ENCODE measurements around the gene PCNX3. TPM values are rescaled to one million over a fixed set of nuclear protein-coding genes. Genes with fewer than 3 reads are reported as not detected.

Gene PCNX3
- total and polyA plus RNA-seq, 4 donors = 10.4 to 41.6 (median 25.5) TPM

DNA sequence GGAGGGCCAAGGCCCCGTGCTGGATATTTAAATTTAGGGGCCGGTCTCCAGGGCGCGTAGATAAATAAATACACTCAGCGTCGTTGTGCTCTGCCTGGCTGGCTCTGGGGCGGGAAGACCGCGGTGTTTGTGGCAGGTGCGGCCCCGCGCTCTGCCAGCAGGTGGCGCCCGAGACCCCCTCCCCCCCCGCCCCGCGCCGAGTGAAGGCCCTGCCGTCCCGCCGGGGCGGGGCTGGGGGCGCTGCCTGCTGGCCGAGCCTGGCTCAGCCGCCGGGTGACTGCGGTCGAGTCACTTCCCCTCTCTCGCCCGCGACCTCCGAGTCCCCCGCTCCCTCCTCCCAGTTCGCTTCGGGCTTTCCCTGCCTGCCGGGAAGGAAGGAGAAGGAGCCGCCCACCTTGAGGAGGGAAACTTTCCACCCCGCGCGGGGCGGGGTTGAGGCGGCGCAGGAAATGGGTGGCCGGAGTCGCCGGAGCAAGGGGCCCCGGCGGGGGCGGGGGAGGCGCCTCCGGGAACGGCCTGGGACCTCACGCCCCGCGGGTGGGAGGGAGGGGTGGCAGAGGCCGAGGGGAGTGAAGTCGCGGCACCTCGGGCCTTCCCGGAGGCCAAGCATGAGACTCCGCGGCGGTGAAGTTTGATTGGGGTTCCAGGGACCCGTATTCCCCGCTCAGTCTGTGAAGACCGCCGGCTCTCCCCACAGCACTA lies 41.3 kb upstream of the PCNX3 start:
- peak overlapping the region; percentile 67 for H3K27ac ChIP-seq (ENCODE audit: low read depth, low read length)
- no peaks in the 10 kb centered on the region for H3K9me3 ChIP-seq (ENCODE audit: control insufficient read depth, insufficient read depth, low read length)
- peaks cover 76% of the 10 kb centered on the region for H3K4me1 ChIP-seq (ENCODE audit: control insufficient read depth, insufficient read depth, low read length)
- WGBS (ENCODE audit: insufficient coverage) = 5% methylated on average over 54 of the region's 67 CpGs
- H3K27me3 ChIP-seq (ENCODE audit: control insufficient read depth, insufficient read depth, low read length) = peaks cover 8% of the 10 kb centered on the region
- peaks cover 46% of the 10 kb centered on the region for H3K36me3 ChIP-seq (ENCODE audit: control insufficient read depth, insufficient read depth, low read length)
- peak in 2 of 6 donors; percentile 63 to 89 for DNase-seq (ENCODE audit: low read depth in 4 of 6, low spot score in 6 of 6)
- peak overlapping the region; percentile 46 for H3K4me3 ChIP-seq (ENCODE audit: low read depth, low read length)

DNA sequence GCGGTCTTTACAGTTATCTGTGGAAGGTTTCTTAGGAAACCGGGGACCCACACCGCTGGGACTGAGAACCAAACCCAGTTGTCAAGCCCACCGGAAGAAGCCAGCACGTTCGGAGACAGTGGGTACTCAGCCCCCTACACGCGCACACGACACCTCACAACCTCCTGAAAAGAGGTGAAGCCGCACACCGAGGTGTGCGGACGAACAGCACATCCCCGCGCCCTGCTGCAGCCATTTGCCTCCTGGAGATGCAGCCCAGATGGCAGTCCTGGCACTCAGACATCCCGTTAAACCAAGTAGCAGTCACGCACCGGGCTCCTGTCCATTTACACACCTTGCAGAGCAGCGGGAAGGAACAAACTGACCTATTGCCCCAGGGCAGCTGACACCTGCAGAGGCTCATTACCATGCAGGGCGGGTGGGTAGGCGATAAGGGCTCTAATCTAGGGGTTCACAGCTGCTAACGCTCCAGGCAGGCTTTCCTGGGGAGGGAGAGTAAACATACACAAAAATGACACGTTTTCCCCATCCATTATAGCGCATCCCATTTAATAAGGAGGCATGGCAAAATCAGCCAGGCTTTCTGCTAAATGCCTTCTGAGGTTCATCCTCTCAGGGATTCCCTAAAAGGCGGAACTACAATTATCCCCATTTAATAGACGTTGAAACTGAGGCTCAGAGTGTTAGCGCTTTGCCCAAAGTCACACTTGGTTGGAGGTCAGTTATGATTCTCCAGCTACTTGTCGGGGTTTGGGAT lies 40.6 kb upstream of the PCNX3 start:
- peak overlapping the region; percentile 64 for H3K27ac ChIP-seq (ENCODE audit: low read depth, low read length)
- DNase-seq (ENCODE audit: low read depth in 4 of 6, low spot score in 6 of 6) = no peak
- 54% methylated on average over 22 of the region's 28 CpGs for WGBS (ENCODE audit: insufficient coverage)

DNA sequence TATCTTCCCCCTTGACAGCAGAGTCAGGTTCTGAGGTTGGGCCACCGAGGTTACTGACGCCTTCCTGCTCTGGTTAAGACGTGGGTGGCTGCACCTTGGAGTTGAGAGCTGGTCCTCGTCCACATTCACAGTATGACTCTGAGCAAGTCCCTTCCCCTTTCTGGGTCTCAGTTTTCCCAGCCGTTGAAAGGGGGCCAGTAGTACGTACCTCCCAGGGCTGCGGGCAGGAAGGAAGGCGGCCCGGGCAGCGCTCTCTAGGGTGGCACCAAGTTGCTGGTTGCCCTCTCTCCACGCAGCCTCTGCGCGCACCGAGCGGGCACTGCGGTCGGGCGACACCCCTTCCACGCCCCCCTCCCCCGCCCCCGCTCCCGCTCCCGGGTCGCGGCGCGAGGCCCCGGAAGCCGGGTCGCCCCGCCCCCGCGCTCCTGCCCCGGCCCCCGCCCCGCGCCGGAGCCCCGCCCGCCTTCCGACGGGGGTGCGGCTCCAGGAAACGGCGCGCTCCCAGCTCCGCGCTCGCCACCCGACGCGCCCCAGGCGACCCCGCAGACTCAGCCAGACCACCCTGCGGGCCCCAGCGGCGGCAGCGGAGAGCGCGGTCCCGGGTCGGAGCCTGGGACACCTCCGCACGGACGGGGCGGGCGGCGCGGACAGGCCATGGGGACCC lies 39.9 kb upstream of the PCNX3 start, which contains the start of gene EHBP1L1:
EHBP1L1 (plus strand) TSS at position 486 of the 664 bp plus-strand sequence. CDS start 250 bp downstream, outside the sequence.
- H3K27me3 ChIP-seq (ENCODE audit: control insufficient read depth, insufficient read depth, low read length) = peaks cover 8% of the 10 kb centered on the region
- 5% methylated on average over 55 of the region's 69 CpGs for WGBS (ENCODE audit: insufficient coverage)
- H3K4me1 ChIP-seq (ENCODE audit: control insufficient read depth, insufficient read depth, low read length) = peaks cover 66% of the 10 kb centered on the region
- no peak for DNase-seq (ENCODE audit: low read depth in 4 of 6, low spot score in 6 of 6)
- H3K4me3 ChIP-seq (ENCODE audit: low read depth, low read length) = peak within 1 kb of the TSS; percentile 38
- H3K27ac ChIP-seq (ENCODE audit: low read depth, low read length) = peak within 1 kb of the TSS; percentile 67
- H3K36me3 ChIP-seq (ENCODE audit: control insufficient read depth, insufficient read depth, low read length) = peaks cover 59% of the 10 kb centered on the region
- no peaks in the 10 kb centered on the region for H3K9me3 ChIP-seq (ENCODE audit: control insufficient read depth, insufficient read depth, low read length)

More for the DNA sequence above, 40.6 kb upstream of the PCNX3 start:
- H3K9me3 ChIP-seq (ENCODE audit: control insufficient read depth, insufficient read depth, low read length) = no peaks in the 10 kb centered on the region
- H3K36me3 ChIP-seq (ENCODE audit: control insufficient read depth, insufficient read depth, low read length) = peaks cover 52% of the 10 kb centered on the region
- peaks cover 70% of the 10 kb centered on the region for H3K4me1 ChIP-seq (ENCODE audit: control insufficient read depth, insufficient read depth, low read length)
- peaks cover 8% of the 10 kb centered on the region for H3K27me3 ChIP-seq (ENCODE audit: control insufficient read depth, insufficient read depth, low read length)
- H3K4me3 ChIP-seq (ENCODE audit: low read depth, low read length) = peak overlapping the region; percentile 21

DNA sequence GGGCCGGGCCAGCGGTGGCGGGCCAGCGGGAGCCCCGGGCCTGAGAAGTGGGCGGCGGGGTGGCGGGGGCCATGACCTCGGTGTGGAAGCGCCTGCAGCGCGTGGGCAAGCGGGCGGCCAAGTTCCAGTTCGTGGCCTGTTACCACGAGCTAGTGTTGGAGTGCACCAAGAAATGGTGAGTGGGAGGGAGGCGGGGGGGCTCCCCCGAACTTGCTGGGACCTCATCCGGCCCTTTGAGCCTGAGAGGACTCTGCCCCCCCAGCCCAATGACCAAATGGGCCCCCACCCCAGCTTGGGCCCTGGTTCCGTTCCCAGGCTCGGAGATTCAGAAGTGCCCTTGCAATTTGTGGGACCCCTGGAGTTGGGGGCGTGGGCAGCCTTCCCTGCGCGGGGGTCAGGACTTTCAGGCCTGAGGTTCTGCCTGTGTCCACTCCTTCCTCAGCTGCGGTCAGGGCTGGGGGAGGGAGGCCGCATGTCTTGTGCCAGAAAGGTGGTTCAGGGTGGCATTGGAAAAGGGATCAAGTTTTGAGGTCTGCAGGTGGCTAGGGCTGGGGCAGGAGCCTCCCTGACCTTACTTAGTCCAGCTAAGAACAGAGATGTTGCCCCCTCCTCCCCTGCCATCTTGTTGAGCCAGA lies 39.2 kb upstream of the PCNX3 start:
- Histone ChIP-seq H3K27me3 (ENCODE audit: control insufficient read depth, insufficient read depth, low read length) (peaks cover 8% of the 10 kb centered on the region), H3K27ac (ENCODE audit: low read depth, low read length) (peak overlapping the region; percentile 67), H3K4me1 (ENCODE audit: control insufficient read depth, insufficient read depth, low read length) (peaks cover 60% of the 10 kb centered on the region), H3K36me3 (ENCODE audit: control insufficient read depth, insufficient read depth, low read length) (peaks cover 63% of the 10 kb centered on the region), H3K9me3 (ENCODE audit: control insufficient read depth, insufficient read depth, low read length) (no peaks in the 10 kb centered on the region), H3K4me3 (ENCODE audit: low read depth, low read length) (peak overlapping the region; percentile 38)
- DNase-seq (ENCODE audit: low read depth in 4 of 6, low spot score in 6 of 6) = no peak
- WGBS (ENCODE audit: insufficient coverage) = 15% methylated on average over 23 of the region's 26 CpGs

DNA sequence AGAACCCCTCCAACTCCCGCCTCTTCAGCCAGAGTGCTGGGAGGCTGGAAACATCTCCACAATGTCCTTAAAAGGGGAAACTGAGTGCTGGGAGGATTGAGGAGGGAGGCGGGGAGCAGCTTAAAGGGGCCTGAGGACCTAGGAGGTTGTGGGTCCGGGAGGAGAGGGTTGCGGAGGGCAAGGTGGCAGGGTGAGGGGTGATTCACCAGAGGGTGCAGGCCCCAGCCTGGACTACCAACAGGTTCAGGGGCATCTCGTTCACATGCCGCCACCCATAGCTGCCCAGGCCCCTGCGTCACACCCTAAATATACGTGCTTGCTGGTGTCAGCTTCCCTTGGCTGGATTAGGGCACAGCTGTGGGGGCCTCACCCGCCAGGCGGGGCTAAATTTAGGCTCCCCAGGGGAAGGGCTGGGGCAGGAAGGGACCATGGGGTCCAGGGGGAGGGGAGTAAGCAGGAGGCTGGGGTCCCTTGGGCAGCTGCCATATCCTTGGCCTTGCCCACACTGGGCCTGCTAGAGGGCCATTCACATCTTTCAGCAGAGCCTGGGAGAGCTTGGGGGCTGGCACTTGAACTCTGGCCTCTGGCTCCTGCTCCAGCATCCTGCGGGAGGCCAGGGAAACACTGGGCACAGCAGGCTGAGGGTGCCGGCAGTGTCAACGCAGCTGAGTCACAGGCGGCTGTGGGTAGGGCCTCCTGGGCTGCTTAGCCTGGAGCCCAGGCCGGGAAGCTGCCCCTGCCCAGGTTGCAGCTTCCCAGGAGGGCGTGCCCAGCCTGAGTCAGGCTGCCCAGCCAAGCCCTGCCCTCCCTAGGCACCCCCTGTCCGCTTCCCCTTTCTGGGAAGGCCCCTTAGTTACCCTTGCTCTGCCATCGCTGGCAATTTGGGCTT lies 38.5 kb upstream of the PCNX3 start:
- Histone ChIP-seq H3K9me3 (ENCODE audit: control insufficient read depth, insufficient read depth, low read length) (no peaks in the 10 kb centered on the region), H3K4me3 (ENCODE audit: low read depth, low read length) (peak overlapping the region; percentile 38), H3K36me3 (ENCODE audit: control insufficient read depth, insufficient read depth, low read length) (peaks cover 65% of the 10 kb centered on the region), H3K27me3 (ENCODE audit: control insufficient read depth, insufficient read depth, low read length) (peaks cover 9% of the 10 kb centered on the region), H3K27ac (ENCODE audit: low read depth, low read length) (peak overlapping the region; percentile 67), H3K4me1 (ENCODE audit: control insufficient read depth, insufficient read depth, low read length) (peaks cover 52% of the 10 kb centered on the region)
- 71% methylated on average over 13 of the region's 18 CpGs for WGBS (ENCODE audit: insufficient coverage)
- no peak for DNase-seq (ENCODE audit: low read depth in 4 of 6, low spot score in 6 of 6)

DNA sequence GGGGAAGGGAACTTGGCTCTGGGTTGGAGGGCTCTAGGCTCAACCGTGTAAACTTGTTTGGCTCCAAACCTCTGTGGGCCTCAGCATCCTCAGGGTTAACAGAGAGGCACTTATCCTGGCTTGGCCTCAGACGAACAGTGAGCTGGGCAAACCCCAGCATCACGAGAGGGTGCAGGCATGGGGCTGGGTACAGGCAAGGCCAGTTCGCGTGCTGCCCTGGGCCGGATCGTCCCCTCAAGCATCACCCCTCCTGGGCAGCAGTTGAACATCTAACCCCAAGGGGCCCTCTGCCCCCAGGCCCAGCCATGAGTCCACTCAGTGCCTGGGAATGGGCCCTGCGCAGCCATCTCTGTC lies 37.8 kb upstream of the PCNX3 start:
- H3K9me3 ChIP-seq (ENCODE audit: control insufficient read depth, insufficient read depth, low read length) = no peaks in the 10 kb centered on the region
- peak overlapping the region; percentile 67 for H3K27ac ChIP-seq (ENCODE audit: low read depth, low read length)
- peaks cover 50% of the 10 kb centered on the region for H3K4me1 ChIP-seq (ENCODE audit: control insufficient read depth, insufficient read depth, low read length)
- DNase-seq (ENCODE audit: low read depth in 4 of 6, low spot score in 6 of 6) = no peak
- no peak overlapping the region for H3K4me3 ChIP-seq (ENCODE audit: low read depth, low read length)
- peaks cover 13% of the 10 kb centered on the region for H3K27me3 ChIP-seq (ENCODE audit: control insufficient read depth, insufficient read depth, low read length)
- 51% methylated on average over 8 of the region's 8 CpGs for WGBS (ENCODE audit: insufficient coverage)
- H3K36me3 ChIP-seq (ENCODE audit: control insufficient read depth, insufficient read depth, low read length) = peaks cover 68% of the 10 kb centered on the region

DNA sequence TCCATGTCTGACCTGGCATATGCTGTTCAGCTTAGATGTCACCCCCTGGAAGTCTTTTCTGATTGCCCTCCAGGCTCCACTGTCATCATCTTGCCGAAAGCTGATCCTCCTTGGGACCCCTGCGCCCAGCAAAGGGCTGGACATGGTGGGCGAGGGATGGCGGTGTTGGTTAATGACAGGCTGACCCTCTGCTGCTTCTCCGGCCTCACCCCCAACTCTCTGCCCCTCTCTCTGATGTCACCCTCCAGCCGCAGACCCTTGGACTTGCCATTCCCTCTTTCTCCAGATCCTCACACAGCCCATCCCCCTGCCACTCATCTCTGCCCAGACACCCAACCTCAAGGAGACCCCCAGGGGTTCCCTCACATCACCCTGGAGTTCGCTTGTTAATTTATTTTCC lies 37.4 kb upstream of the PCNX3 start:
- Histone ChIP-seq H3K27ac (ENCODE audit: low read depth, low read length) (no peak overlapping the region), H3K9me3 (ENCODE audit: control insufficient read depth, insufficient read depth, low read length) (no peaks in the 10 kb centered on the region), H3K27me3 (ENCODE audit: control insufficient read depth, insufficient read depth, low read length) (peaks cover 16% of the 10 kb centered on the region), H3K4me1 (ENCODE audit: control insufficient read depth, insufficient read depth, low read length) (peaks cover 47% of the 10 kb centered on the region), H3K36me3 (ENCODE audit: control insufficient read depth, insufficient read depth, low read length) (peaks cover 68% of the 10 kb centered on the region), H3K4me3 (ENCODE audit: low read depth, low read length) (no peak overlapping the region)
- 91% methylated on average over 7 of the region's 7 CpGs for WGBS (ENCODE audit: insufficient coverage)
- DNase-seq (ENCODE audit: low read depth in 4 of 6, low spot score in 6 of 6) = no peak

DNA sequence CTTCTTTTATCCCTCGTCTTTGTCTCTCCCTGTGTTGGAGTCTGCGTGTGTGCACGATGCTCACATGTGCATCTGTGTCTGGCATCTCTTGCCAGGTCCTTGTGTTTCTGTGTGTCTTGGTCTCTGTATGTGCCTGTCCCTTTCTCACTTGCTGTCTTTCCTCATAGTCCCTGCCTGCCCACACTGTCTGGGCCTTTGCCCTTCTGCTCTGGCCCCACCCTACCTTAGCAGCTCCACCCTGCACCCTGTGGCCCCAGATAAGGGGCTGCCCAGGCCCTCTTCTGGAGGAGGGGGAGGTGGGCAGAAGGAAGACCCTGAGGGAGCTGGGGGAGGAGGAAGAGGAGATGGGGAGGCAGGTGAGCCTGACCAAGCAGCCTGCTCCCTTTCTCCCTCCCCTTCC lies 36.9 kb upstream of the PCNX3 start:
- peaks cover 65% of the 10 kb centered on the region for H3K36me3 ChIP-seq (ENCODE audit: control insufficient read depth, insufficient read depth, low read length)

More for the DNA sequence above, 36.9 kb upstream of the PCNX3 start:
- Histone ChIP-seq H3K27ac (ENCODE audit: low read depth, low read length) (no peak overlapping the region), H3K4me1 (ENCODE audit: control insufficient read depth, insufficient read depth, low read length) (peaks cover 43% of the 10 kb centered on the region), H3K9me3 (ENCODE audit: control insufficient read depth, insufficient read depth, low read length) (no peaks in the 10 kb centered on the region), H3K27me3 (ENCODE audit: control insufficient read depth, insufficient read depth, low read length) (peaks cover 18% of the 10 kb centered on the region), H3K4me3 (ENCODE audit: low read depth, low read length) (no peak overlapping the region)
- 49% methylated on average over 2 of the region's 3 CpGs for WGBS (ENCODE audit: insufficient coverage)
- DNase-seq (ENCODE audit: low read depth in 4 of 6, low spot score in 6 of 6) = no peak
